ENCODE results near the gene PTPRM. TPM values are rescaled to one million over a fixed set of nuclear protein-coding genes. Genes with fewer than 3 reads are reported as not detected.

PTPRM gene
- total RNA-seq, 1 experiment from 2014 or later, result 14.5 TPM

DNA sequence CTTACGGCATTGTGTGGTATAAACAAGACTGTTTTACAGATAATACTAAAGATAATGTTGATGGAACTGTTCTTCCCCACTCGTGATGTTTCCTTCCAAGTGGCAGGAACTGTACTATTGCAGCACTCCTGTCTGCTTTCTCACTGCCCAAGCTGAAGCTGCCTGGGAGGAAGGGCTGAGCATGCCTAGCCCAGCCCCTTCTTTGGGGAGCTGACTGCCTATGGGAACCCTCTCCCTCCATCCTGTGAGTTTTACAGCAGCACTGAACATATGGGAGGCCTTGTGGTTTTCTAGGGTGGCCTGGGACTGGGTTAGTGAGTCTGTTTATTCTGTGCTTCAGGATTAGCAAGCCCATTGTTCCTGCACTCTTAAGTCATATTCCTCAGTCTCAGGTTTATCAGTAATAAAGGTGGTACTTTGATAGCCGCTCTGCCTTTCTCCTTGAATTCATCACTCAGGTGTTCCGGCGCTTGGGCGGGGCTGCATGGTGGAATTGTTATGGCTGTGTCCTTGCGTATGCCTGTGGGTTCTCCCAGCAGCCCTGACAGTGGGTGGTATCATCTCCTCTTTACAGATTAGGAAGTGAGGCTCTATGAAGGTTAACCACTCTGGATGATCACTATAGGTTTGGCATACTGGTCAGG is 379.7 kb downstream of the PTPRM start (continued):
- TF ChIP-seq ZBTB33 (IDR thresholded peaks at IDR 0.05; ENCODE audit: extremely low read depth, insufficient replicate concordance, low read length) (no peak), RAD21 (IDR thresholded peaks at IDR 0.05; ENCODE audit: low read depth) (no peak), TCF7L2 (IDR thresholded peaks at IDR 0.05; ENCODE audit: borderline replicate concordance, extremely low read depth, insufficient read depth, insufficient read length) (no peak)

DNA sequence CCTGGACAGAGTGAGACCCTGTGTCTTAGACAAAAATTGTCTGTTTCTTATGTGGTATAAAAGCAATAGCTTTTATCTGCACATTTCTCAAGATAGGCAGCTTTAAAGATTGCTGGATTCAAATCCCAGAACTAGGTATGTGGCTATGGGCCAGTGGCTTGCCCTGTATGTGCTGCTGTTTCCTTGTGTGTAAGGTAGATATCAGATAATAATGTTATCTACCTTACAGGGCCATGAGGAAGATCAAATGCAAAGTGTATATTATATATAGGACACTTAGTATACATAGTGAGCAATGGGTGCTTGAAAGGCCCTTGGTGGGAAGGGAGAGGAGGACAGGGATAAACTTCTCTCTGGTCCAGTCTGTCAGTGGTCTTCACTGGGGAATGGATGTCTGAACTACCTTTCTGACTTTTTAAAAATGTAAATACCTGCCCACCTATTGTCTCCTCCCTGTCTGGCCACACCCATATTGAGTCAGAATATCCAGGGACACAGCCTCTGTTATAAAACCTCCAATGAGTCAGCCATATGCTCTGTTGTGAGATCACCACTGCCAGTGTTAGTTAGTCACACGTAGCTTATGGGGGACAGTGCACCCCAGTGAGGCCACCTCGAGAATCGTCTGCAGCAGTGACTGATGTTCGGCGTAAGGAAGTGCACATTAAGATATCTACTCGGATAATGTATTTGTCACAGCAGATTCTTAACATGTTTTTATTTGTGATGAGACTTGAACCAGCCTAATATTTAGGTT is 383.4 kb downstream of the PTPRM start:
- H3K36me3 ChIP-seq (ENCODE audit: control insufficient read depth in 1 of 2, insufficient read depth in 2 of 2, low read length in 2 of 2), result no peaks in the 10 kb centered on the region
- DNase-seq (ENCODE audit: low read depth, low spot score) (peak; percentile 87), ATAC-seq (peak; percentile 85)
- peak overlapping the region; percentile 40 for H3K9ac ChIP-seq (ENCODE audit: low read length)
- intact Hi-C loops (cut with micrococcal nuclease), result no loop called here
- no peaks in the 10 kb centered on the region for H3K9me2 ChIP-seq (ENCODE audit: insufficient read depth)
- peak overlapping the region; percentile 67 for H3K4me2 ChIP-seq (ENCODE audit: low read length)
- TSS peak; percentile 89 for BruUV-seq (replicated peaks)
- no peak overlapping the region for H2AFZ ChIP-seq (ENCODE audit: low read depth, low read length, poor library complexity, severe bottlenecking)
- no peaks in the 10 kb centered on the region for H4K20me1 ChIP-seq (ENCODE audit: insufficient read depth)
- TF ChIP-seq CTCF (IDR thresholded peaks at IDR 0.05 in 2 of 3, conservative IDR thresholded peaks at IDR 0.05 in 1 of 3; ENCODE audit: borderline replicate concordance in 1 of 3, insufficient read depth in 1 of 3, low read depth in 2 of 3, low read length in 2 of 3) (peak in 1 of 3 experiments; percentile 30; a peak in 2 of 6 replicates), SIN3A (IDR thresholded peaks at IDR 0.05; ENCODE audit: low read depth) (peak; percentile 51), ATF3 (IDR thresholded peaks at IDR 0.05) (peak; percentile 27; the same call in 1 of the 2 replicates), CBX3 (IDR thresholded peaks at IDR 0.05; ENCODE audit: low read depth) (peak; percentile 90), SP1 (IDR thresholded peaks at IDR 0.05; ENCODE audit: low read depth) (peak; percentile 90), RAD21 (IDR thresholded peaks at IDR 0.05; ENCODE audit: low read depth) (peak; percentile 49), ELF1 (IDR thresholded peaks at IDR 0.05; ENCODE audit: borderline replicate concordance, low read depth) (no peak), POLR2A (IDR thresholded peaks at IDR 0.05; ENCODE audit: borderline replicate concordance, extremely low read depth, insufficient read depth, insufficient read length) (no peak), POLR2AphosphoS5 (IDR thresholded peaks at IDR 0.05; ENCODE audit: low read depth, low read length) (peak; percentile 65), ZFX (IDR thresholded peaks at IDR 0.05) (no peak), CEBPB (IDR thresholded peaks at IDR 0.05; ENCODE audit: low read depth) (peak; percentile 51), YY1 (IDR thresholded peaks at IDR 0.05; ENCODE audit: extremely low read depth, insufficient replicate concordance, low read depth, low read length) (peak; percentile 78), JUND (IDR thresholded peaks at IDR 0.05) (peak; percentile 86), EZH2 (IDR thresholded peaks at IDR 0.05) (no peak), FOSL1 (IDR thresholded peaks at IDR 0.05; ENCODE audit: low read depth) (peak; percentile 88)
- TF ChIP-seq, protein P1, sequence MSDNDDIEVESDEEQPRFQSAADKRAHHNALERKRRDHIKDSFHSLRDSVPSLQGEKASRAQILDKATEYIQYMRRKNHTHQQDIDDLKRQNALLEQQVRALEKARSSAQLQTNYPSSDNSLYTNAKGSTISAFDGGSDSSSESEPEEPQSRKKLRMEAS (IDR thresholded peaks at IDR 0.05), result peak; percentile 39; the same call in 1 of the 2 replicates
- H3K27me3 ChIP-seq (ENCODE audit: insufficient read depth, low read length), result no peaks in the 10 kb centered on the region
- H3K4me1 ChIP-seq (ENCODE audit: control insufficient read depth in 1 of 2, insufficient read depth in 2 of 2, low read length in 2 of 2), result peaks cover 21 to 48% of the 10 kb centered on the region in 2 experiments
- ChIA-PET CTCF (interaction anchor here (1.8 kb wide), 1 partner anchor 161 kb away, joined by 4 read pairs; no protein-coding TSS in a partner anchor), RAD21 (ENCODE audit: low non-redundant PET in 1 of 2, low total read pairs in 2 of 2, uncharacterized antibody in 2 of 2, unreplicated experiment in 2 of 2) (no interaction called here), POLR2A (interaction anchor here (1.0 kb wide), 1 partner anchor 9 kb away, joined by 3 read pairs; no protein-coding TSS in a partner anchor)
- no peaks in the 10 kb centered on the region for H3K9me3 ChIP-seq (ENCODE audit: control insufficient read depth in 1 of 2, insufficient read depth in 1 of 2, low read depth in 1 of 2, low read length in 2 of 2)
- peak overlapping the region; percentile 20; the same call in 1 of the 2 replicates for H3K27ac ChIP-seq (ENCODE audit: low read depth, low read length)
- H3K4me3 ChIP-seq (replicated peaks in 1 of 2; ENCODE audit: low read depth in 1 of 2, low read length in 2 of 2), result peak overlapping the region in 1 of 2 experiments; percentile 39; a peak in 2 of 4 replicates
- no peaks in the 10 kb centered on the region for H3K79me2 ChIP-seq (ENCODE audit: insufficient read depth, low read length)

All from HCT116 (cell line).